Smooth muscle cell of bladder (primary cell): ENCODE measurements around the gene LFNG. TPM values are rescaled to one million over a fixed set of nuclear protein-coding genes. Genes with fewer than 3 reads are reported as not detected.

Experiments
- total RNA-seq: library from RNA; depleted of rRNA; stranded (reverse); fragments of >200 nt; gene quantifications from 2 replicates; pipeline ENCODE4 v1.2.3, GENCODE V29; 2014

LFNG gene
- total RNA-seq: 0.43 and 3.3 TPM in 2 replicates

GRCh38 chr7:2519119-2519930 lies at the start of gene LFNG:
Gene LFNG (plus strand): TSS chr7:2519774. CDS start chr7:2519862, 88 bp downstream.

GRCh38 chr7:2476298-2476697 lies 43.3 kb upstream of the LFNG start, which contains the start of gene GRIFIN:
Gene GRIFIN (minus strand): TSS chr7:2476398. CDS start chr7:2476383, 15 bp downstream.

GRCh38 chr7:2555121-2556052 lies 35.8 kb downstream of the LFNG start, which contains the start of gene BRAT1:
Gene BRAT1 (minus strand): TSS chr7:2555524. CDS start chr7:2554431, 1,093 bp downstream.

GRCh38 chr7:2558629-2559282 lies 39.2 kb downstream of the LFNG start, which contains the start of gene IQCE:
Gene IQCE (plus strand): TSS chr7:2558979. CDS start chr7:2559182, 203 bp downstream.

Other genes with a start within 250 kb of the LFNG start
- gene SNX8, start 205.3 kb upstream of the LFNG start, total RNA-seq: 8.8 and 13.9 TPM in 2 replicates
- gene EIF3B, start 164.9 kb upstream of the LFNG start, total RNA-seq: 154 and 207 TPM in 2 replicates
- gene CHST12, start 116.2 kb upstream of the LFNG start, total RNA-seq: 2.6 and 7.1 TPM in 2 replicates
- gene GRIFIN, start 43.4 kb upstream of the LFNG start, total RNA-seq: not detected in 2 replicates
- 15.4 and 23.3 TPM in 2 replicates for gene BRAT1, start 35.8 kb downstream of the LFNG start, total RNA-seq
- 7.4 and 11.7 TPM in 2 replicates for gene IQCE, start 39.2 kb downstream of the LFNG start, total RNA-seq
- 27.9 TPM in 2 replicates for gene TTYH3, start 112.2 kb downstream of the LFNG start, total RNA-seq
- gene AMZ1, start 168.4 kb downstream of the LFNG start, total RNA-seq: 0.28 TPM in 2 replicates